HTERT RPE-1 (cell line): ENCODE results near the gene FGFR3.

Experiments
- in situ Hi-C: fragments of 300-500 bp; cut with MboI; formaldehyde crosslinking; loops from 4 replicates; pipeline ENCODE4 v1.14.3; 2020; ENCODE audit warnings: low sequenced_read_pairs

The FGFR3 gene

GRCh38 chr4:1756079-1756478 lies 37.0 kb upstream of the FGFR3 start:
- in situ Hi-C loops, result no loop called here

GRCh38 chr4:1756893-1757779 lies 36.0 kb upstream of the FGFR3 start:
- in situ Hi-C loops, result no loop called here

- in situ Hi-C loops, result no loop called here
Measured at GRCh38 chr4:1757836-1758235, 35.3 kb upstream of the FGFR3 start.

- in situ Hi-C loops, result no loop called here
Measured at GRCh38 chr4:1758306-1759121, 34.6 kb upstream of the FGFR3 start.

GRCh38 chr4:1759170-1759817 lies 33.8 kb upstream of the FGFR3 start:
- in situ Hi-C loops, result no loop called here

- in situ Hi-C loops, result no loop called here
Measured at GRCh38 chr4:1759818-1760223, 33.3 kb upstream of the FGFR3 start.

GRCh38 chr4:1760521-1761071 lies 32.5 kb upstream of the FGFR3 start:
- in situ Hi-C loops, result no loop called here

- in situ Hi-C loops, result no loop called here
Measured at GRCh38 chr4:1761130-1761689, 31.9 kb upstream of the FGFR3 start.

GRCh38 chr4:1762264-1763010 lies 30.7 kb upstream of the FGFR3 start:
- in situ Hi-C loops, result no loop called here

- in situ Hi-C loops, result no loop called here
Measured at GRCh38 chr4:1763070-1763549, 30.0 kb upstream of the FGFR3 start.

- in situ Hi-C loops, result no loop called here
Measured at GRCh38 chr4:1763550-1764080, 29.5 kb upstream of the FGFR3 start.

- in situ Hi-C loops, result no loop called here
Measured at GRCh38 chr4:1764670-1765069, 28.4 kb upstream of the FGFR3 start.

- in situ Hi-C loops, result no loop called here
Measured at GRCh38 chr4:1765409-1766072, 27.6 kb upstream of the FGFR3 start.

- in situ Hi-C loops, result no loop called here
Measured at GRCh38 chr4:1766106-1767060, 26.7 kb upstream of the FGFR3 start.

- in situ Hi-C loops, result no loop called here
Measured at GRCh38 chr4:1767061-1767769, 25.9 kb upstream of the FGFR3 start.

GRCh38 chr4:1767770-1768366 lies 25.2 kb upstream of the FGFR3 start:
- in situ Hi-C loops, result no loop called here
